ENCODE results near the gene KRT5. TPM values are rescaled to one million over a fixed set of nuclear protein-coding genes. Genes with fewer than 3 reads are reported as not detected.
"Not testable (repeated sequence)": the region's sequence is repeated elsewhere in the genome, so short reads cannot be mapped to it uniquely, and the experiment has no call there.

KRT5 gene
- total RNA-seq, 2 donors from 2014 or later, result not detected

- Mint-ChIP-seq H3K27me3 (peaks cover 25% of the 10 kb centered on the region), H3K4me1 (no peaks in the 10 kb centered on the region)
- ATAC-seq (replicated peaks), result no peak
Observed at GRCh38 chr12:52499806-52500560, 20.2 kb downstream of the KRT5 start.

DNA sequence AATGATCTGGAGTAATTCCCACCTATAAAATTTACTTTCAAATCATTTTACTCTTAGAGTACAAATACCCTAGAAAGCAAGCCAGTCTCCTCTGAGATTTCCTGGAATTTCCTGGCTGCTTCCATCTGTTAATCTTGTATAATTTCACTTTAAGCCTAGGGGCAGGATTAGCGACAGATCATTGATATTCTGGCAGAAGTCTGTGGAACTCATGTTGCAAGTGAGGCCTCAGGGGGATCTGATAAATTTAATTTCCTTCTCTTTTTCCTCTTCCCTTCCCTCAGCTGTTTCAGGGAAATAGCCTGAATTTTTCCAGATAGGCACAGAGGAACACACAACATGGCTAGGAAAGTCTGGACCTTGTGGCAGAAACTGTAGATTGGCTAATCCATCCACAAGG is 21.2 kb downstream of the KRT5 start:
- H3K9me3 Mint-ChIP-seq, result no peaks in the 10 kb centered on the region
- peaks cover 30% of the 10 kb centered on the region for H3K27me3 Mint-ChIP-seq
- H3K4me3 Mint-ChIP-seq, result no peak overlapping the region

More at GRCh38 chr12:52499806-52500560, 20.2 kb downstream of the KRT5 start:
- Mint-ChIP-seq H3K27ac (no peak overlapping the region), H3K9me3 (no peaks in the 10 kb centered on the region), H3K4me3 (no peak overlapping the region), H3K36me3 (ENCODE audit: low read depth) (no peaks in the 10 kb centered on the region)

GRCh38 chr12:52497975-52498374 is 22.2 kb downstream of the KRT5 start:
- no peak overlapping the region for H3K4me3 Mint-ChIP-seq
- H3K27me3 Mint-ChIP-seq, result peaks cover 39% of the 10 kb centered on the region
- H3K9me3 Mint-ChIP-seq, result no peaks in the 10 kb centered on the region
- no peak for ATAC-seq (replicated peaks)
- no peaks in the 10 kb centered on the region for H3K4me1 Mint-ChIP-seq
- no peaks in the 10 kb centered on the region for H3K36me3 Mint-ChIP-seq (ENCODE audit: low read depth)
- no peak overlapping the region for H3K27ac Mint-ChIP-seq

More for the DNA sequence above, 21.2 kb downstream of the KRT5 start:
- H3K27ac Mint-ChIP-seq, result no peak overlapping the region
- ATAC-seq (replicated peaks), result no peak
- no peaks in the 10 kb centered on the region for H3K36me3 Mint-ChIP-seq (ENCODE audit: low read depth)
- no peaks in the 10 kb centered on the region for H3K4me1 Mint-ChIP-seq

DNA sequence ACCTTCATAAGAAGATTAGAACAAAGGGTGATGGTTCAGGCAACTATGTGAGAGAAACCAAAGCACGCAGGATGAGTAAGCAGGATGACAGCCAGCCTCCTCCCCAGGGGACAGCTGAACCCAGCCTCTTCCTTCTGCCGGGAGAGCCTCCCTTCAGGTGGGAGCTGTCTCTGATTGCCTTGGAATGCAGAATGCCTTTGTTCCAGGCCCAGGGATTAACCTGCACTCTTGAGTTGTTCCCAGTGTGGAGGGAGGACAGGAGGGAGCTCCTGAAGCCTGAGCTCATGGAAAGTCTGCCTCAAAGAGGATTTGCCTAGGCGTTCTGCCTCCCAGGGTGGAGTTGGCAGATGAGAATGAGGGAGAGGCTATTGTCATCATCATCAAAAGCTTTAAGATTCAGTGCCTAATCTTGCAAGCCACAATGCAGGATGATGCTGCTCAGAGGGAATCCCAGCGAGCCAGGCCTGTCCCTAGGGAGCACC is 23.6 kb downstream of the KRT5 start:
- Mint-ChIP-seq H3K4me3 (no peak overlapping the region), H3K27ac (no peak overlapping the region), H3K36me3 (ENCODE audit: low read depth) (no peaks in the 10 kb centered on the region), H3K9me3 (no peaks in the 10 kb centered on the region), H3K4me1 (no peaks in the 10 kb centered on the region), H3K27me3 (peaks cover 41% of the 10 kb centered on the region)
- no peak for ATAC-seq (replicated peaks)

- Mint-ChIP-seq H3K36me3 (ENCODE audit: low read depth) (no peaks in the 10 kb centered on the region), H3K9me3 (no peaks in the 10 kb centered on the region), H3K4me3 (no peak overlapping the region), H3K4me1 (no peaks in the 10 kb centered on the region), H3K27me3 (peaks cover 45% of the 10 kb centered on the region), H3K27ac (no peak overlapping the region)
- no peak for ATAC-seq (replicated peaks)
Observed at GRCh38 chr12:52496054-52496453, 24.1 kb downstream of the KRT5 start.

- Mint-ChIP-seq H3K27ac (no peak overlapping the region), H3K27me3 (peaks cover 48% of the 10 kb centered on the region), H3K4me3 (no peak overlapping the region), H3K9me3 (no peaks in the 10 kb centered on the region), H3K4me1 (no peaks in the 10 kb centered on the region), H3K36me3 (ENCODE audit: low read depth) (no peaks in the 10 kb centered on the region)
- ATAC-seq (replicated peaks), result no peak
Observed at GRCh38 chr12:52495389-52495788, 24.8 kb downstream of the KRT5 start.

- Mint-ChIP-seq H3K4me1 (no peaks in the 10 kb centered on the region), H3K27ac (no peak overlapping the region), H3K27me3 (peaks cover 48% of the 10 kb centered on the region), H3K9me3 (no peaks in the 10 kb centered on the region), H3K4me3 (no peak overlapping the region), H3K36me3 (ENCODE audit: low read depth) (no peaks in the 10 kb centered on the region)
- no peak for ATAC-seq (replicated peaks)
Observed at GRCh38 chr12:52494518-52494917, 25.7 kb downstream of the KRT5 start.

DNA sequence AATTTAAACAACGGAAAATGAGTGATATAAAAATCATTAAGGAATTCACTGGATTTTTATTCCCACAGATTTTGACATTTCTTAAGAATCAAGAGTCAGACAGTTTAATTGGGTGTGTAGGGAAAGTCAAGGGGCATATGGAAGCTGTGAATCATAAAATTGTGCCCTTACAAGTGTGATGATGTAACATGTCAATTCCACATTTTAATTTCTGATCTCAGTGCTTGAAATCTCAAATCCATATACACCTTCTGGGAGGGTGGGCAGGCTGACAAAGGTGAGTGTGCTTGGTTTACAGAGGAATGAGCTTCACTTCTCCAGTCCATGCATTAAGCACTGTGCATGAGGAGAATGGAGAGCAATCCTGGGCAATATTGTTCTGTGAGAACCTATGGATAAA is 26.1 kb downstream of the KRT5 start:
- no peak overlapping the region for H3K27ac Mint-ChIP-seq
- no peaks in the 10 kb centered on the region for H3K9me3 Mint-ChIP-seq
- no peak overlapping the region for H3K4me3 Mint-ChIP-seq
- no peak for ATAC-seq (replicated peaks)
- no peaks in the 10 kb centered on the region for H3K4me1 Mint-ChIP-seq
- peaks cover 48% of the 10 kb centered on the region for H3K27me3 Mint-ChIP-seq
- H3K36me3 Mint-ChIP-seq (ENCODE audit: low read depth), result no peaks in the 10 kb centered on the region

DNA sequence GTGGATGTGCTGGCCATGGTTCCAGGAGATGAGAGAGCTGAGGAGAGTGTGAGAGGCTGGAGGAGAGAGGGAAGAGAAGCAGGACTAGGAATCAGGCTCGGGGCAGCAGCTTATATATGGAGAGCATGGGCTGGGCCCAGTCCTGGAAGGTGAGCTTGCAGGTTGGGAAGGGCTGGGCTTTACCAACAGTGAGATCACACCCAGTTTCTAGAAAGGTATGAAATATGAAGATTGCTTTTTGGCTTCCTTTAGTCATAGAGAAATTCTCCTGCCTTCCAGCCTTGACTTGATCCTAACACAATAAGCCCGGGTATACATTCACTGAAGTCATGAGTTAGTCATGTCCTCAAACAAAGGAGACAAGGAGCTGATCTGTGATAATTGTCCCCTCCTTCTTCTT is 27.0 kb downstream of the KRT5 start, which contains the start of gene KRT6A:
KRT6A (minus strand) TSS at position 86 of the 400 bp plus-strand sequence; CDS start at position 17, 69 bp downstream.
- Mint-ChIP-seq H3K36me3 (ENCODE audit: low read depth) (no peaks in the 10 kb centered on the region), H3K9me3 (no peaks in the 10 kb centered on the region), H3K27me3 (peaks cover 52% of the 10 kb centered on the region), H3K4me1 (no peaks in the 10 kb centered on the region), H3K4me3 (no peak within 1 kb of the TSS), H3K27ac (no peak within 1 kb of the TSS)
- no peak for ATAC-seq (replicated peaks)

- not testable (repeated sequence) for H3K4me1 Mint-ChIP-seq; ATAC-seq (replicated peaks); H3K4me3 Mint-ChIP-seq; H3K36me3 Mint-ChIP-seq (ENCODE audit: low read depth); H3K27ac Mint-ChIP-seq; H3K9me3 Mint-ChIP-seq
- peaks cover 50% of the 10 kb centered on the region for H3K27me3 Mint-ChIP-seq
Observed at GRCh38 chr12:52492405-52492804, 27.8 kb downstream of the KRT5 start.

- H3K9me3 Mint-ChIP-seq; ATAC-seq (replicated peaks); H3K27ac Mint-ChIP-seq; H3K4me3 Mint-ChIP-seq; H3K4me1 Mint-ChIP-seq; H3K36me3 Mint-ChIP-seq (ENCODE audit: low read depth): not testable (repeated sequence)
- H3K27me3 Mint-ChIP-seq, result peaks cover 57% of the 10 kb centered on the region
Observed at GRCh38 chr12:52491495-52491894, 28.7 kb downstream of the KRT5 start.

GRCh38 chr12:52488736-52489135 is 31.5 kb downstream of the KRT5 start:
- Mint-ChIP-seq H3K27ac (no peak overlapping the region), H3K36me3 (ENCODE audit: low read depth) (no peaks in the 10 kb centered on the region), H3K9me3 (peaks cover 5% of the 10 kb centered on the region), H3K27me3 (peaks cover 57% of the 10 kb centered on the region), H3K4me3 (no peak overlapping the region), H3K4me1 (no peaks in the 10 kb centered on the region)
- ATAC-seq (replicated peaks), result no peak

DNA sequence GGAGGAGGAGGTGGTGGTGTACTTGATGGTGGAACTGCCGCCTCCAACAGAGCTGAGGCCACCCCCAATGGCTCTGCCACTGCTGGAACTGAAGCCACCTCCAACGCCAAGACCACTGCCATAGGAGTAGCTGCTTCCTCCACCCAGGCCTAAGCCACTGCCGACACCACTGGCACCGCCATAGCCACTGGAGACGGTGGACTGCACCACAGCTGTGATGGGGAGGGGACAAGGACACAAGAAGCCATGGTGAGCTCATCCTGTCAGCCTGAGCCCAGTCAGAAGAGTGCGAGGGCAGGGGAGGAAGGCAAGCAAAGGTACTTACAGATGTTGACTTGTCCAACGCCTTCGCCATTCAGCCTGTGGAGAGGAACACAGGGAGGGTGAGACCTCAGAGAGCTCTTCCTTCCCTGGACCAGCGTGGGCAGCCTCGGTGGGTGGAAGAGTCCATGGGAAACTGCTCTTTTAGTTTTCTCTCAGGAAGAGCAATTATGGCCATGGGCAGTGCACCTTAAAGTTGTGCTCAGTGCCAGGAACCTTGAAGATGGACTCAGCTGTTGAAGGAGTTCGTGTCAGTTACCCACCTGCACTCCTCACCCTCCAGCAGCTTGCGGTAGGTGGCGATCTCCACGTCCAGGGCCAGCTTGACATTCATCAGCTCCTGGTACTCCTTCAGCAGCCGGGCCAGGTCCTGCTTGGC is 32.3 kb downstream of the KRT5 start:
- H3K27me3 Mint-ChIP-seq, result peaks cover 59% of the 10 kb centered on the region
- not testable (repeated sequence) for H3K9me3 Mint-ChIP-seq; H3K4me1 Mint-ChIP-seq; ATAC-seq (replicated peaks); H3K27ac Mint-ChIP-seq; H3K36me3 Mint-ChIP-seq (ENCODE audit: low read depth); H3K4me3 Mint-ChIP-seq

GRCh38 chr12:52487211-52487610 is 33.0 kb downstream of the KRT5 start:
- H3K36me3 Mint-ChIP-seq (ENCODE audit: low read depth), result no peaks in the 10 kb centered on the region
- H3K9me3 Mint-ChIP-seq, result peaks cover 5% of the 10 kb centered on the region
- H3K27me3 Mint-ChIP-seq, result peaks cover 61% of the 10 kb centered on the region
- H3K4me1 Mint-ChIP-seq, result no peaks in the 10 kb centered on the region
- ATAC-seq (replicated peaks), result no peak
- no peak overlapping the region for H3K27ac Mint-ChIP-seq
- H3K4me3 Mint-ChIP-seq, result no peak overlapping the region

Measured in activated T-helper 17 cell treated with anti-CD3 and anti-CD28 coated beads, Interleukin-2, amount 50 U/mL, for 72 hours (primary cell).